ENCODE data around the gene TGFBR2. TPM values are rescaled to one million over a fixed set of nuclear protein-coding genes. Genes with fewer than 3 reads are reported as not detected.

Gene TGFBR2
- total and polyA plus RNA-seq, 4 donors, result 13.9 to 61.2 (median 33.7) TPM

DNA sequence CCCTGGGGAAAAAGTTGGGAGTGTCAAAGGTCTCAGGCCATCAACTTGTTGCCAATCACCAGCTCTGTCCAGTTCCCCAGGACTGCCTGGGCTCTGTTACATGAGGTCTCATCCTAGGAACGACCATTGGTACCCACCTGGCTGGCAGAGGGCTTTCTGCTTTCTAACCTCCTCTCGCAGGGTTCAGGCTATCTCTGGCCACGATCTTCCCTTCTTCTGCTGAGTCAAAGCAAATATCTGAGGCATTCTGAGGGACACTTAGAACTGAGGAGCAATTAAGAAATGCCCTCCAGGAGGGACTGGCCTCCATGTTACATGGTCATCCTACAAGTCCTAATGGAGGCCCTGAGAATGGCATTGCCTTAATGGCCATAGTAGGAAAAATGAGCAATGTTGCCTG, 77.4 kb downstream of the TGFBR2 start:
- Histone ChIP-seq H3K4me1 (ENCODE audit: control insufficient read depth in 4 of 4, insufficient read depth in 4 of 4, low read length in 3 of 4) (peaks cover 3 to 10% (median 4%) of the 10 kb centered on the region in 4 donors), H3K27ac (ENCODE audit: low read depth in 1 of 2, low read length in 2 of 2) (no peak overlapping the region), H3K4me3 (ENCODE audit: low read depth in 1 of 3, low read length in 3 of 3) (no peak overlapping the region), H3K9ac (ENCODE audit: low read depth in 1 of 2, low read length in 2 of 2) (no peak overlapping the region), H3K9me3 (ENCODE audit: control insufficient read depth in 4 of 4, low read length in 3 of 4) (no peaks in the 10 kb centered on the region), H3K36me3 (ENCODE audit: control insufficient read depth in 4 of 4, insufficient read depth in 3 of 4, low read depth in 1 of 4, low read length in 3 of 4) (peaks cover 5 to 19% (median 8%) of the 10 kb centered on the region in 4 donors), H3K27me3 (ENCODE audit: control insufficient read depth in 4 of 4, insufficient read depth in 4 of 4, low read length in 3 of 4) (no peaks in the 10 kb centered on the region)
- TF ChIP-seq HNF4G (IDR thresholded peaks at IDR 0.05) (no peak), TAF1 (conservative IDR thresholded peaks at IDR 0.05) (no peak), GABPA (IDR thresholded peaks at IDR 0.05 in 1 of 2, conservative IDR thresholded peaks at IDR 0.05 in 1 of 2) (no peak), FOXA1 (IDR thresholded peaks at IDR 0.05) (no peak), CTCF (IDR thresholded peaks at IDR 0.05; ENCODE audit: low read depth, low read length, missing input control) (no peak), ATF3 (IDR thresholded peaks at IDR 0.05) (no peak), SP1 (IDR thresholded peaks at IDR 0.05) (no peak), FOXA2 (IDR thresholded peaks at IDR 0.05) (no peak), ZBTB33 (IDR thresholded peaks at IDR 0.05) (no peak), RAD21 (IDR thresholded peaks at IDR 0.05) (no peak), MAX (IDR thresholded peaks at IDR 0.05) (no peak), YY1 (IDR thresholded peaks at IDR 0.05) (no peak), JUND (IDR thresholded peaks at IDR 0.05) (no peak), RXRA (IDR thresholded peaks at IDR 0.05) (no peak), EGR1 (IDR thresholded peaks at IDR 0.05; ENCODE audit: low read depth in 2 of 2) (no peak), HNF4A (conservative IDR thresholded peaks at IDR 0.05) (no peak), NR2F2 (IDR thresholded peaks at IDR 0.05) (no peak)
- DNase-seq (ENCODE audit: low spot score), result no peak
- whole genome bisulfite sequencing, result 90% methylated on average over 3 of the region's 3 CpGs

- no peak overlapping the region for H3K27ac ChIP-seq (ENCODE audit: low read depth in 1 of 2, low read length in 2 of 2)
- H3K9me3 ChIP-seq (ENCODE audit: control insufficient read depth in 4 of 4, low read length in 3 of 4), result no peaks in the 10 kb centered on the region
- no peak for TF ChIP-seq HNF4G (IDR thresholded peaks at IDR 0.05)
- TF ChIP-seq, protein P1, sequence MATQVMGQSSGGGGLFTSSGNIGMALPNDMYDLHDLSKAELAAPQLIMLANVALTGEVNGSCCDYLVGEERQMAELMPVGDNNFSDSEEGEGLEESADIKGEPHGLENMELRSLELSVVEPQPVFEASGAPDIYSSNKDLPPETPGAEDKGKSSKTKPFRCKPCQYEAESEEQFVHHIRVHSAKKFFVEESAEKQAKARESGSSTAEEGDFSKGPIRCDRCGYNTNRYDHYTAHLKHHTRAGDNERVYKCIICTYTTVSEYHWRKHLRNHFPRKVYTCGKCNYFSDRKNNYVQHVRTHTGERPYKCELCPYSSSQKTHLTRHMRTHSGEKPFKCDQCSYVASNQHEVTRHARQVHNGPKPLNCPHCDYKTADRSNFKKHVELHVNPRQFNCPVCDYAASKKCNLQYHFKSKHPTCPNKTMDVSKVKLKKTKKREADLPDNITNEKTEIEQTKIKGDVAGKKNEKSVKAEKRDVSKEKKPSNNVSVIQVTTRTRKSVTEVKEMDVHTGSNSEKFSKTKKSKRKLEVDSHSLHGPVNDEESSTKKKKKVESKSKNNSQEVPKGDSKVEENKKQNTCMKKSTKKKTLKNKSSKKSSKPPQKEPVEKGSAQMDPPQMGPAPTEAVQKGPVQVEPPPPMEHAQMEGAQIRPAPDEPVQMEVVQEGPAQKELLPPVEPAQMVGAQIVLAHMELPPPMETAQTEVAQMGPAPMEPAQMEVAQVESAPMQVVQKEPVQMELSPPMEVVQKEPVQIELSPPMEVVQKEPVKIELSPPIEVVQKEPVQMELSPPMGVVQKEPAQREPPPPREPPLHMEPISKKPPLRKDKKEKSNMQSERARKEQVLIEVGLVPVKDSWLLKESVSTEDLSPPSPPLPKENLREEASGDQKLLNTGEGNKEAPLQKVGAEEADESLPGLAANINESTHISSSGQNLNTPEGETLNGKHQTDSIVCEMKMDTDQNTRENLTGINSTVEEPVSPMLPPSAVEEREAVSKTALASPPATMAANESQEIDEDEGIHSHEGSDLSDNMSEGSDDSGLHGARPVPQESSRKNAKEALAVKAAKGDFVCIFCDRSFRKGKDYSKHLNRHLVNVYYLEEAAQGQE (IDR thresholded peaks at IDR 0.05), result peak; percentile 12
- no peak for DNase-seq (ENCODE audit: low spot score)
- peaks cover 3 to 14% (median 9%) of the 10 kb centered on the region in 4 donors for H3K4me1 ChIP-seq (ENCODE audit: control insufficient read depth in 4 of 4, insufficient read depth in 4 of 4, low read length in 3 of 4)
- WGBS, result 87% methylated on average over 3 of the region's 3 CpGs
- no peak overlapping the region for H3K4me3 ChIP-seq (ENCODE audit: low read depth in 1 of 3, low read length in 3 of 3)
- H3K27me3 ChIP-seq (ENCODE audit: control insufficient read depth in 4 of 4, insufficient read depth in 4 of 4, low read length in 3 of 4), result no peaks in the 10 kb centered on the region
- H3K36me3 ChIP-seq (ENCODE audit: control insufficient read depth in 4 of 4, insufficient read depth in 3 of 4, low read depth in 1 of 4, low read length in 3 of 4), result peaks cover 3 to 13% (median 3%) of the 10 kb centered on the region in 4 donors
- no peak overlapping the region for H3K9ac ChIP-seq (ENCODE audit: low read depth in 1 of 2, low read length in 2 of 2)
These were observed 78.0 kb downstream of the TGFBR2 start for GRCh38 chr3:30684356-30684755.
